Right ventricle myocardium superior (tissue), 1 donor: ENCODE data around the gene TARM1. TPM values are rescaled to one million over a fixed set of nuclear protein-coding genes. Genes with fewer than 3 reads are reported as not detected.
"Not testable (repeated sequence)": the region's sequence is repeated elsewhere in the genome, so short reads cannot be mapped to it uniquely, and the experiment has no call there.

Experiments used
- ATAC-seq: fragments of 200-7000 bp; cut with Tn5 transposase; one replicate; pipeline ENCODE4 v1.9.1; 2020; ENCODE audit warnings: mild to moderate bottlenecking; ENCODE audit not compliant: poor library complexity
- DNase-seq: peaks from one replicate; pipeline ENCODE4 v3.0.0-alpha.2; 2020
- intact Hi-C: fragments of 100-400 bp; cut with DNase I; formaldehyde crosslinking; loops from one replicate; pipeline ENCODE4 v1.11.2; 2022
- total RNA-seq: library from RNA; stranded (reverse); fragmentation: NEBNext Ultra II Directional; extraction: Animal tissue kit (Norgen Biotek cat#: 25700); gene quantifications from one replicate; pipeline ENCODE4 v1.2.1, GENCODE V29; 2021
- donor health status: DM: no; HTN: yes; CAD: no; lungs with severe emphysema.

TARM1 gene
- total RNA-seq, 1 donor from 2014 or later: not detected

GRCh38 chr19:54042989-54043388 lies 38.2 kb downstream of the TARM1 start:
- intact Hi-C loops: no loop called here
- DNase-seq (no peak), ATAC-seq (no peak)

- DNase-seq: no peak
- ATAC-seq: no peak
- intact Hi-C loops: no loop called here
Measured at GRCh38 chr19:54041969-54042606, 39.1 kb downstream of the TARM1 start.

DNA sequence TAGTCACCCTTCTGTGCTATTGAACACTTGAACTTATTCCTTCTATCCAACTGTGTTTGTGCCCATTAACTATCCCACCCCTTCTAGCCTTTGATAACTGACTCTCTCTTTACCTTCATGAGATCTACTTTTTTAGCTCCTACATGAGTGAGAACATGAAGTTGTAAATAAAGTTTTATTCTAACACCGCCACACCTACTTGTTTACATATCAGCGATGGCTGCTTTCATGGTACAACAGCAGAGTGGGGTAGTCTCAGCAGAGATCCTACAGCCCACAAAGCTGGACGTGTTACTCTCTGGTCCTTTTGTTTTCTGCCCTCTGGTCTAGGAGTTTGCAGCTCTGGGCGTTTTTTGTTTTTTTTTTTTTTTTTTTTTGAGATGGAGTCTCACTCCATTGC lies 41.2 kb downstream of the TARM1 start:
- DNase-seq: no peak
- no peak for ATAC-seq
- intact Hi-C loops: no loop called here

DNA sequence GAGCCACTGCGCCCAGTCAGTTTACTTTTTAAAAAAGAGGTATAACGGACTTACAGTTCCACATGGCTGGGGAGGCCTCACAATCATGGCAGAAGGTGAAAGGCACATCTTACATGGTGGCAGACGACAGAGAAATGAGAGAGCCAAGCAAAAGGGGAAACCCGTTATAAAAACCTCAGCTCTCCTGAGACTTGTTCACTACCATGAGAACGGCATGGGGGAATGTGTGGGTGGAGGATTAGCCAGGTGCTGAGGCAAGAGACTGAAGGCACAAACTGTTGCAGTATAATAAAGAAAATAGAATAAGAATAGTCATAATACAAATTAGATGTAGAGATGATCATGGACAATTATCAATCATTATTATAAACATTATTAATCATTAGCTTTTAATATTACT lies 44.6 kb downstream of the TARM1 start:
- intact Hi-C loops, ATAC-seq, DNase-seq: not testable (repeated sequence)

DNA sequence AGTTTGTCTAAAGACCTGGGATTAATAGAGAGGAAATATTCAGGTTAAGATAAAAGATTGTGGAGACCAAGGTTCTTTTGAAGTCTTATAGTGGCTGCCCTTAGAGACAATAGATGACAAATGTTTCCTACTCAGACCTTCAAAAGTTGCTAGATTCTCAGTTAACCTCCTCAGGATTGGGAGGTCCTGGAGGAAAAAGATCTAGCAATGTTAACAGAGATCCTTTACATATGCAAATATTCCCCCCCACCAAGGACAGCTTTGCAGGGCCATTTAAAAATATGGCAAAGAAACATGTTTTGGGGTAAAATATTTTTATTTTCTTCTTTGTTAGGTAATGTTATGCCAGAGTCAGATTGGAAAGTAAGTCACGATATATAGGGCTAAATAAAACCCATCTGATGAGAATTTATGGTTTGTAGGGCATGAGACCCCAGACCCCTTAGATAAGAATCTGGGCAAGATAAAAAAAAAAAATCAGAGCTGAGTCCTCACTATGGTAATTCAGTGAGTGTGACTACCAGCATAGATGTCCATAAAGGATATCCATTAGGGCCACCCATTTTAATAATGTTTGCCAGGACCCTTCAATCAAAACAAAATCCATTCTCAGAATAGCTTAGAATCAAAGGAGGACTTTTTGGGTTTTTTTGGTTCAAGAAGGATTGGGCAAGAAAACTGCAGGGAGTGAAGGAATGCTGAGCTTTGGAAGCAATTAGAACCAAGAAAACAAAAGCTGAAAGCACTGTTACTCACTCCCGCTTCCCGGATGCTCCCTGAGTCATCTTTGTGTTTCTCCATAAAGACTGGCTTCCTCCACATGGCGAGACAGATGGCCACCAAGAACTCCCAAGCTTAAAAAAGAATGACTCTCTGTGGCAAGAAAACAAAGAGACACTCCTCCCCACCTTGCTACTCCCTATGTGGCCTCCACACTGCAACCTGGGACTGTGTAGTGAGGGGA lies 45.7 kb downstream of the TARM1 start:
- no peak for ATAC-seq
- no peak for DNase-seq
- intact Hi-C loops: no loop called here

GRCh38 chr19:54030895-54031586 lies 50.1 kb downstream of the TARM1 start:
- intact Hi-C loops: no loop called here
- ATAC-seq (no peak), DNase-seq (no peak)

DNA sequence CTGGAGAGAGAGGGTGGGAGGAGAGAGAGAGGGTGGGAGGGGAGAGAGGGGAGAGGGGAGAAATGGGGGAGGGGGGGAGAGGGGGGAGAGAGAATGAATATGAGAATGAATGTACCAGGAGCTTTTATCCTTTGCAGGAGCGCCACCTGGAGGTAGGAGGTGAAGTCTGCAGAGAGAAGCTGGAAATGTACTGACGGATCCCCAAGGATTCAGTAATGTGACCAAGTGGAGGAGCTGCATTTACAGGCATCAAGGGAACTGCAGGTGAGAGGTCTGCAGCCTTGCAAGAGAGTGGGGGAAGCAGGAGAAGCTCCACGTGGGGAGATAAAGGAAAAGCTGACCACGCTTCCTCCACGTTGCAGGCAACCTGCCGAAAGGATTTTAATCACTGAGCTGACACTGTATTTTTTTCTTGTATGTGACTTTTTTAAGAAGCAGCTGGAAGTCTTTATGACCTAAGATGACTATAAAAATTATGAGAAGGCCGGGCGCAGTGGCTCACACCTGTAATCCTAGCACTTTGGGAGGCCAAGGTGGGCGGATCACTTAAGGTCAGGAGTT lies 51.2 kb downstream of the TARM1 start:
- ATAC-seq (no peak), DNase-seq (no peak)
- intact Hi-C loops: no loop called here

DNA sequence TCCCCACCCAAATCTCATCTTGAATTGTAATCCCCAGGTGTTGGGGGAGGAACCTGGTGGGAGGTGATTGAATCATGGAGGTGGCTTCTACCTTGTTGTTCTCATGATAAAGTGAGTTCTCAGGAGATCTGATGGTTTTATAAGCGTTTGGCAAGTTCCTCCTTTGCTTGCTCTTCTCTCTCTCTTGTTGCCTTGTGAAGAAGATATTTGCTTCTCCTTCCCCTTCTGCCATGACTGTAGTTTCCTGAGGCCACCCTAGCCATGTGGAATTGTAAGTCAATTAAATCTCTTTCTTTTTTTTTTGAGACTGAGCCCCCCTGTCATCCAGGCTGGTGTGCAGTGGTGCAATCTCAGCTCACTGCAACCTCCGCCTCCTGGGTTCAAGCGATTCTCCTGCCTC lies 51.9 kb downstream of the TARM1 start:
- intact Hi-C loops: no loop called here
- DNase-seq (no peak), ATAC-seq (no peak)

GRCh38 chr19:54026656-54027055 lies 54.5 kb downstream of the TARM1 start:
- ATAC-seq (no peak), DNase-seq (no peak)
- intact Hi-C loops: no loop called here

DNA sequence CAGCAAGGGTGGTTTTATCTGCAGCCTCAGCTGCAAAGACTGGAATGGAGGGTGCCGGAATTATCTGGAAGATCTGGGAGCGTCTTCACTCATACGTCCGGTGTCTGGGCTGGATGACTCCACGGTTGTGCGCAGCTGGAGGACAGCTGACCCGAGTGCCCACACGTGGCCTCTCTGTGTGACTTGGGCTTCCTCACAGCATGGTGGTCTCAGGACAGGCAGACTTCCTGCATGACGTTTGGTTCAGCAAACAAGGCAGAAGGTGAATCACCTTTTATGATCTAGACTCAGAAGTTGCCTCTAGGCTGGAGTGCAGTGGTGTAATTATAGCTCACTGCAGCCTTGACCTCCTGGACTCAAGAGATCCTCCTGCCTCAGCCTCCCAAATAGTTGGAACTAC lies 56.5 kb downstream of the TARM1 start:
- ATAC-seq (no peak), DNase-seq (no peak)
- intact Hi-C loops: loop anchor here (2.0 to 5.0 kb wide), 3 partner anchors 117 to 232 kb away; partner anchors contain the start of gene CACNG7

DNA sequence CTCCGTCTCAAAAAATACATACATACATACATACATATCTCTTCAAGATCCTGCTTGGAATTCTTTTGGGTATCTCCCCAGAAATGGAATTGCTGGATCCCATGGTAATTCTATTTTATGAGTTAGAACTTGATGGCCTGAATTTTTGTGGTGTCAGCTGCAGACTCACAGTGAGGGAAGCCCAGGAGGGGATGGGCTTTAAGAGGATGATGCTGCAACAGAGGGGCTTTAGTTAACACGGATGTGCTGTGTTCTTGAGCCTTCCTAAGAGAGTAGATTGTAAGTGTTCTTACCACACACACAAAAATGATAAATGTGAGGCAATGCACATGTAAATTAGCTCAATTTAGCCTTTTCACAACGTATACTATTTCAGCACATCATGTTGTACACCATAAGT lies 58.0 kb downstream of the TARM1 start:
- intact Hi-C loops: loop anchor here (5.0 kb wide), 2 partner anchors 116 to 231 kb away; partner anchors contain the start of gene CACNG7
- ATAC-seq: no peak
- no peak for DNase-seq

GRCh38 chr19:54021932-54022331 lies 59.2 kb downstream of the TARM1 start:
- DNase-seq (no peak), ATAC-seq (no peak)
- intact Hi-C loops: loop anchor here (5.0 kb wide), 2 partner anchors 115 to 230 kb away; partner anchors contain the start of gene CACNG7

DNA sequence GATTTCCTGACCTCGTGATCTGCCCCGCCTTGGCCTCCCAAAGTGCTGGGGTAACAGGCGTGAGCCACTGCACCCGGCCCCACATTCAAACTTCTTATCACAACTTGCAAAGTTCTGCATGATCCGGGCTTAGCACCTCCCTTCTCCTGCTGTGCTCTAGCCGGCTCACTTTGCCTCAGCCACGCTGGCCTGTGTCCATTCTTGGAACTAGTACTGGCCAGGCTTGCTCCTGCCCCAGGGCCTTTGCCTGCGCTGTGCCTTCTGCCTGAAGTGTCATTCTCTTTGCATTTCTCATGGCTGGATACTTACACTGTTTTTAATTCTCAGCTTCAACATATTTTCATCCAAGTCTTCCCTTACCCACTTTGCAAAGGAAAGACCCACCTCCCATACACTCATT lies 59.8 kb downstream of the TARM1 start:
- DNase-seq: no peak
- ATAC-seq: no peak
- intact Hi-C loops: loop anchor here (5.0 kb wide), 2 partner anchors 114 to 229 kb away; partner anchors contain the start of gene CACNG7

Other genes with a start within 250 kb of the TARM1 start
- gene MYADM, start 213.5 kb downstream of the TARM1 start, total RNA-seq: 115 TPM
- gene PRKCG, start 199.2 kb downstream of the TARM1 start, total RNA-seq: not detected
- not detected for gene CACNG7, start 172.1 kb downstream of the TARM1 start, total RNA-seq
- gene CACNG8, start 118.4 kb downstream of the TARM1 start, total RNA-seq: 0.03 TPM
- not detected for gene CACNG6, start 89.7 kb downstream of the TARM1 start, total RNA-seq
- gene VSTM1, start 17.5 kb downstream of the TARM1 start, total RNA-seq: not detected
- 0.54 TPM for gene OSCAR, start 19.4 kb upstream of the TARM1 start, total RNA-seq
- gene NDUFA3, start 21.5 kb upstream of the TARM1 start, total RNA-seq: 493 TPM
- gene TFPT, start 34.3 kb upstream of the TARM1 start, total RNA-seq: 9.4 TPM
- 39.9 TPM for gene PRPF31, start 34.4 kb upstream of the TARM1 start, total RNA-seq
- 17.6 TPM for gene CNOT3, start 56.4 kb upstream of the TARM1 start, total RNA-seq
- 6.5 TPM for gene LENG1, start 78.4 kb upstream of the TARM1 start, total RNA-seq
- gene TMC4, start 91.8 kb upstream of the TARM1 start, total RNA-seq: 0.91 TPM
- 12.7 TPM for gene MBOAT7, start 108.2 kb upstream of the TARM1 start, total RNA-seq
- 14.3 TPM for gene TSEN34, start 109.9 kb upstream of the TARM1 start, total RNA-seq
- 651 TPM for gene RPS9, start 119.5 kb upstream of the TARM1 start, total RNA-seq
- gene LILRB3, start 141.6 kb upstream of the TARM1 start, total RNA-seq: 3.6 TPM
- gene LILRA6, start 161.4 kb upstream of the TARM1 start, total RNA-seq: 1.8 TPM
- gene LILRB5, start 175.9 kb upstream of the TARM1 start, total RNA-seq: 7.7 TPM
- gene LILRB2, start 199.7 kb upstream of the TARM1 start, total RNA-seq: 1.8 TPM
- gene LILRA5, start 231.8 kb upstream of the TARM1 start, total RNA-seq: 1.3 TPM